H1 (cell line): ENCODE measurements around the gene MCC. TPM values are rescaled to one million over a fixed set of nuclear protein-coding genes. Genes with fewer than 3 reads are reported as not detected.

Experiments used
- CTCF ChIA-PET: fragments of 300-600 bp; sonication (Branson Sonifier 250); formaldehyde crosslinking; loops from one replicate; lab custom pipeline; 2021; ENCODE audit not compliant: partially characterized antibody; lab: Charles Lee
- POLR2A ChIA-PET: fragments of 300-600 bp; sonication (Branson Sonifier 250); formaldehyde crosslinking; loops from one replicate; lab custom pipeline; 2021; ENCODE audit warnings: inconsistent platforms; ENCODE audit not compliant: partially characterized antibody; lab: Charles Lee
- DNase-seq, 2 experiments: peaks; one replicate each; pipeline versions ENCODE4 v3.0.0 to v3.0.0-alpha.2; 2010 to 2022; ENCODE audit warnings: low spot score in 2 of 2, low read depth in 1 of 2, mixed read lengths in 1 of 2
- FAIRE-seq: peaks from 2 replicates; lab custom pipeline; 2011; peaks lifted over from hg19 to GRCh38; lab: Jason Lieb, UNC
- H2AFZ ChIP-seq: 2 replicates; pipeline ENCODE4 v1.8.1; 2012; ENCODE audit warnings: low read length, inconsistent platforms
- H2AK5ac ChIP-seq: 2 replicates; pipeline ENCODE4 v1.6.1; 2013; ENCODE audit warnings: low read depth, low read length
- H2BK120ac ChIP-seq: replicated peaks from 2 replicates; pipeline ENCODE3; 2013; ENCODE audit warnings: low read depth, low read length, inconsistent platforms
- H2BK12ac ChIP-seq: 2 replicates; pipeline ENCODE4 v1.6.1; 2013; ENCODE audit warnings: low read depth, low read length
- H2BK15ac ChIP-seq: 2 replicates; pipeline ENCODE4 v1.6.1; 2013; ENCODE audit warnings: low read length
- H2BK20ac ChIP-seq: 2 replicates; pipeline ENCODE4 v1.6.1; 2013; ENCODE audit warnings: low read length
- H2BK5ac ChIP-seq: 2 replicates; pipeline ENCODE4 v1.6.1; 2013; ENCODE audit warnings: low read depth, low read length
- H3K14ac ChIP-seq: 2 replicates; pipeline ENCODE4 v1.6.1; 2013; ENCODE audit warnings: inconsistent platforms; ENCODE audit not compliant: insufficient read length
- H3K18ac ChIP-seq: 2 replicates; pipeline ENCODE4 v1.6.1; 2013; ENCODE audit warnings: low read length; ENCODE audit errors: extremely low read depth
- H3K23ac ChIP-seq: 2 replicates; pipeline ENCODE4 v1.6.1; 2013; ENCODE audit warnings: inconsistent platforms; ENCODE audit not compliant: insufficient read length
- H3K23me2 ChIP-seq: 2 replicates; pipeline ENCODE4 v1.6.1; 2013; ENCODE audit warnings: low read depth, low read length
- H3K27ac ChIP-seq: 2 replicates; pipeline ENCODE4 v1.6.1; 2011; ENCODE audit warnings: low read depth, low read length, inconsistent platforms
- H3K27me3 ChIP-seq, 4 experiments: replicated peaks in 1 of 4; 1 replicate in 1 of 4; 2 replicates in 3 of 4; pipeline versions ENCODE4 v1.6.1 to v1.8.1; 2011 to 2013; ENCODE audit warnings: low read length in 3 of 4, mild to moderate bottlenecking in 3 of 4, inconsistent platforms in 2 of 4, mixed read lengths in 2 of 4, moderate library complexity in 1 of 4; ENCODE audit not compliant: control insufficient read depth in 3 of 4, insufficient read depth in 3 of 4; ENCODE audit errors: extremely low read depth in 1 of 4
- H3K36me3 ChIP-seq, 4 experiments: 2 replicates each; pipeline versions ENCODE4 v1.6.1 to v1.8.1; 2011 to 2013; ENCODE audit warnings: mild to moderate bottlenecking in 4 of 4, low read length in 3 of 4, moderate library complexity in 2 of 4, control low read depth in 1 of 4, inconsistent platforms in 1 of 4; ENCODE audit not compliant: insufficient read depth in 4 of 4, control insufficient read depth in 2 of 4
- H3K4ac ChIP-seq: replicated peaks from 2 replicates; pipeline ENCODE3; 2013; ENCODE audit warnings: low read length, low read depth, mixed read lengths, inconsistent platforms; ENCODE audit not compliant: insufficient read length
- H3K4me1 ChIP-seq, 4 experiments: replicated peaks in 1 of 4; 1 replicate in 1 of 4; 2 replicates in 3 of 4; pipeline versions ENCODE4 v1.6.1 to v1.8.1; 2011 to 2013; ENCODE audit warnings: low read length in 3 of 4, inconsistent platforms in 2 of 4, mixed read lengths in 1 of 4; ENCODE audit not compliant: insufficient read depth in 4 of 4, control insufficient read depth in 3 of 4
- H3K4me2 ChIP-seq, 2 experiments: 2 replicates each; pipeline versions ENCODE4 v1.6.1 to v1.8.1; 2011 to 2013; ENCODE audit warnings: low read depth in 2 of 2, low read length in 2 of 2, control low read depth in 1 of 2, inconsistent platforms in 1 of 2, mild to moderate bottlenecking in 1 of 2; ENCODE audit not compliant: insufficient read depth in 1 of 2
- H3K4me3 ChIP-seq, 4 experiments: fragments of 200-600, 300-600 bp in 1 of 4; sonication (generic), shearing (Covaris generic), sonication (Bioruptor Twin) in 1 of 4; 2 replicates each; pipeline versions ENCODE4 v1.5.1 to v1.8.1; 2011 to 2016; ENCODE audit warnings: low read length in 4 of 4, low read depth in 3 of 4, control low read depth in 2 of 4, inconsistent platforms in 2 of 4, mild to moderate bottlenecking in 2 of 4, mixed read lengths in 1 of 4, moderate library complexity in 1 of 4; ENCODE audit not compliant: insufficient read depth in 2 of 4; ENCODE audit errors: extremely low read depth in 1 of 4
- H3K56ac ChIP-seq: replicated peaks from 2 replicates; pipeline ENCODE3; 2013; ENCODE audit warnings: low read depth, mild to moderate bottlenecking, mixed read lengths, low read length, inconsistent platforms; ENCODE audit not compliant: insufficient read length
- H3K79me1 ChIP-seq: 2 replicates; pipeline ENCODE4 v1.6.1; 2013; ENCODE audit warnings: low read depth, low read length, control low read depth
- H3K79me2 ChIP-seq, 2 experiments: 2 replicates each; pipeline versions ENCODE4 v1.6.1 to v1.8.1; 2012 to 2013; ENCODE audit warnings: low read length in 2 of 2, mild to moderate bottlenecking in 2 of 2, inconsistent platforms in 1 of 2; ENCODE audit not compliant: insufficient read depth in 2 of 2, control insufficient read depth in 1 of 2
- H3K9ac ChIP-seq, 4 experiments: replicated peaks in 1 of 4; 1 replicate in 1 of 4; 2 replicates in 3 of 4; pipeline versions ENCODE4 v1.6.1 to v1.8.1; 2011 to 2013; ENCODE audit warnings: low read depth in 3 of 4, low read length in 3 of 4, control low read depth in 2 of 4, mild to moderate bottlenecking in 2 of 4, moderate library complexity in 2 of 4, inconsistent platforms in 1 of 4; ENCODE audit errors: extremely low read depth in 1 of 4
- H3K9me3 ChIP-seq, 2 experiments: 2 replicates each; pipeline versions ENCODE4 v1.6.1 to v1.8.1; 2012 to 2013; ENCODE audit warnings: mild to moderate bottlenecking in 2 of 2, moderate library complexity in 2 of 2, control low read depth in 1 of 2, inconsistent platforms in 1 of 2, low read depth in 1 of 2, low read length in 1 of 2, mixed read lengths in 1 of 2; ENCODE audit not compliant: insufficient read depth in 2 of 2
- H4K20me1 ChIP-seq, 2 experiments: replicated peaks in 1 of 2; 2 replicates each; pipeline versions ENCODE3 to v1.8.1; 2011 to 2013; ENCODE audit warnings: inconsistent platforms in 2 of 2, low read length in 2 of 2, mild to moderate bottlenecking in 1 of 2; ENCODE audit not compliant: insufficient read depth in 2 of 2, control insufficient read depth in 1 of 2
- H4K5ac ChIP-seq: 2 replicates; pipeline ENCODE4 v1.6.1; 2013; ENCODE audit warnings: low read length, low read depth, mixed read lengths, inconsistent platforms; ENCODE audit not compliant: insufficient read length
- H4K8ac ChIP-seq: 2 replicates; pipeline ENCODE4 v1.8.0; 2013; ENCODE audit warnings: mild to moderate bottlenecking, moderate library complexity, low read length, inconsistent platforms; ENCODE audit not compliant: insufficient read depth; ENCODE audit errors: extremely low read depth
- H4K91ac ChIP-seq: replicated peaks from 2 replicates; pipeline ENCODE3; 2013; ENCODE audit warnings: low read length, mixed read lengths, inconsistent platforms; ENCODE audit not compliant: insufficient read length
- CEBPB ChIP-seq: IDR thresholded peaks from 2 replicates; pipeline ENCODE4 v1.6.1; 2012; ENCODE audit warnings: low read depth, low read length
- CHD1 ChIP-seq: IDR thresholded peaks from 2 replicates; pipeline ENCODE4 v1.6.1; 2012; ENCODE audit warnings: low read depth, low read length, improper control_type of control experiment
- EGR1 ChIP-seq: IDR thresholded peaks from 2 replicates; pipeline ENCODE4 v1.6.1; 2011; ENCODE audit warnings: low read depth, low read length, borderline replicate concordance
- HDAC2 ChIP-seq, 2 experiments: fragments of 300-600 bp in 1 of 2; sonication (generic) in 1 of 2; IDR thresholded peaks; 2 replicates each; pipeline ENCODE4 v1.6.1; 2011 to 2012; ENCODE audit warnings: low read depth in 2 of 2, low read length in 2 of 2, mild to moderate bottlenecking in 2 of 2, moderate library complexity in 2 of 2, borderline replicate concordance in 1 of 2, inconsistent platforms in 1 of 2
- HDAC6 ChIP-seq: IDR thresholded peaks from one replicate; pipeline ENCODE4 v1.7.1; 2012; ENCODE audit warnings: low read depth, mild to moderate bottlenecking, inconsistent platforms, low read length, moderate library complexity
- RBBP5 ChIP-seq: IDR thresholded peaks from 2 replicates; pipeline ENCODE4 v1.7.1; 2012; ENCODE audit warnings: low read depth, mild to moderate bottlenecking, inconsistent platforms, low read length, moderate library complexity, borderline replicate concordance
- TAF1 ChIP-seq: IDR thresholded peaks from 2 replicates; pipeline ENCODE4 v1.6.1; 2011; ENCODE audit warnings: mild to moderate bottlenecking, low read depth, low read length
- TBP ChIP-seq: IDR thresholded peaks from 2 replicates; pipeline ENCODE4 v1.6.1; 2011; ENCODE audit warnings: low read depth, low read length, improper control_type of control experiment
- TEAD4 ChIP-seq: IDR thresholded peaks from 2 replicates; pipeline ENCODE4 v1.6.1; 2012; ENCODE audit warnings: low read depth, low read length, inconsistent platforms, mixed read lengths
- WGBS, 2 experiments: shearing (Covaris generic) in 1 of 2; methylation state at CpG; one replicate each; pipeline versions ENCODE4 v1.1.6 to v1.1.7; 2013 to 2015; ENCODE audit warnings: low lambda C conversion rate in 2 of 2, mixed read lengths in 2 of 2, inconsistent platforms in 1 of 2, low coverage in 1 of 2, missing lambda C conversion rate in 1 of 2; ENCODE audit not compliant: insufficient replicate concordance in 2 of 2, insufficient coverage in 1 of 2, insufficient read length in 1 of 2; ENCODE audit errors: extremely low coverage in 1 of 2, missing lambda C conversion rate in 1 of 2; 5-methylcytosine and 5-hydroxymethylcytosine counted together
- polyA plus RNA-seq, 7 experiments: library from polyadenylated mRNA; depleted of rRNA in 3 of 7; stranded (reverse) in 5 of 7; unstranded in 2 of 7; fragments of >200 nt in 5 of 7; fragments of 200-250 nt in 2 of 7; gene quantifications; 1 replicate in 5 of 7; 2 replicates in 1 of 7; 4 replicates in 1 of 7; pipeline versions ENCODE4 v1.2.1 to v1.2.3, GENCODE V29; 2011 to 2013; ENCODE audit warnings: missing spikeins in 2 of 7, mixed read lengths in 2 of 7
- total RNA-seq: library from RNA; stranded (reverse); fragmentation: NEBNext Ultra II Directional; extraction: Animal tissue kit (Norgen Biotek cat#: 25700); gene quantifications from 2 replicates; pipeline ENCODE4 v1.2.1, GENCODE V29; 2021
- TF ChIP-seq, protein P1 (sequence below): IDR thresholded peaks from 2 replicates; pipeline ENCODE4 v1.6.1; 2012; ENCODE audit warnings: inconsistent platforms

The MCC gene
- total and polyA plus RNA-seq, 2 of the 8 experiments (the other 6 are each of a cell fraction or from before 2014, with no cell fraction given), result 2.6 to 18.3 TPM

DNA sequence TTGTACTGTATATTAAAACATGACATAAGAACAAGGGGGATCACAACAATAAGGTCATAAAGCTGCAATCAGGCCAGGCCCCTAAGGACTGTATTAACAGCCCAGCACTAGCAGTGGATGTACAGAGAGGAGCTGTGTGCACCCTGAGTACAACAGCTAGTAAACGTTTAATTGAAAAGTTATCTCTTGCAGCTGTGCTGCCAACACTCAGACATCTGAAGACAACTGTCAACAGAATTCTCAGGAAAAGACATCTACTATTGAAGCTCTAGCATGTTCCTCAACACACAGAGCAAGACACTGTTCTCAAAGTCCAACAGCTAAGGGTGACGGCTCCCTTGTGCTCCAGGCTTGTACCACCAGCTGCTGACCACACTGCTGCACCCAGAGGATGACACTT lies 312.1 kb downstream of the MCC start:
- H2BK12ac ChIP-seq, result no peak overlapping the region
- H2AFZ ChIP-seq, result no peak overlapping the region
- H3K9ac ChIP-seq, result no peak overlapping the region
- no peak overlapping the region for H3K27ac ChIP-seq
- H3K4me3 ChIP-seq, result no peak overlapping the region
- H2BK5ac ChIP-seq, result no peak overlapping the region
- H2BK15ac ChIP-seq, result no peak overlapping the region
- no peak overlapping the region for H2BK120ac ChIP-seq
- H3K27me3 ChIP-seq, result no peaks in the 10 kb centered on the region
- H3K79me2 ChIP-seq, result no peaks in the 10 kb centered on the region
- H3K23me2 ChIP-seq, result no peaks in the 10 kb centered on the region
- no peaks in the 10 kb centered on the region for H4K20me1 ChIP-seq
- H3K56ac ChIP-seq, result no peak overlapping the region
- H3K4me1 ChIP-seq, result peaks cover 3 to 6% (median 4%) of the 10 kb centered on the region in 4 experiments; a peak in 5 of 7 replicates
- H3K14ac ChIP-seq, result no peak overlapping the region
- H3K4ac ChIP-seq, result no peak overlapping the region
- no peak for FAIRE-seq
- no peak overlapping the region for H3K18ac ChIP-seq
- H3K23ac ChIP-seq, result no peak overlapping the region
- WGBS, 2 experiments, result 87% methylated on average over 2 of the region's 2 CpGs; no CpG with 5 or more reads in 1 of the 2 experiments
- H4K91ac ChIP-seq, result no peak overlapping the region
- H3K9me3 ChIP-seq, result no peaks in the 10 kb centered on the region
- no peak overlapping the region for H2AK5ac ChIP-seq
- no peak overlapping the region for H3K4me2 ChIP-seq
- H2BK20ac ChIP-seq, result no peak overlapping the region
- ChIA-PET POLR2A (interaction anchor here (0.7 kb wide), 1 partner anchor 17 kb away, joined by 4 read pairs; no protein-coding TSS in a partner anchor), CTCF (interaction anchor here (0.6 to 1.6 kb wide), 8 partner anchors 9 to 435 kb away, joined by 3 to 5 read pairs (median 3); no protein-coding TSS in a partner anchor)
- no peak for TF ChIP-seq TAF1
- TF ChIP-seq CHD1, result no peak
- TF ChIP-seq, protein P1, sequence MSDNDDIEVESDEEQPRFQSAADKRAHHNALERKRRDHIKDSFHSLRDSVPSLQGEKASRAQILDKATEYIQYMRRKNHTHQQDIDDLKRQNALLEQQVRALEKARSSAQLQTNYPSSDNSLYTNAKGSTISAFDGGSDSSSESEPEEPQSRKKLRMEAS, result no peak
- TF ChIP-seq CEBPB, result no peak
- no peak for TF ChIP-seq TEAD4
- TF ChIP-seq HDAC2 (IDR thresholded peaks at IDR 0.05; ENCODE audit: borderline replicate concordance in 1 of 2, low read depth in 2 of 2, low read length in 2 of 2), result no peak
- no peak for TF ChIP-seq TBP
- no peak for TF ChIP-seq RBBP5
- TF ChIP-seq EGR1, result no peak
- TF ChIP-seq HDAC6, result no peak
- H3K79me1 ChIP-seq, result 0 out of 2 replicates have a peak, but pooled peaks cover 2% of the 10 kb centered on the region
- no peaks in the 10 kb centered on the region for H3K36me3 ChIP-seq
- DNase-seq, result no peak
- no peak overlapping the region for H4K5ac ChIP-seq
- no peak overlapping the region for H4K8ac ChIP-seq
